ENCODE measurements around the gene FBLN2.

Gene FBLN2

GRCh38 chr3:13532085-13532484 lies 16.8 kb upstream of the FBLN2 start:
- no peak for DNase-seq (ENCODE audit: low spot score)

DNA sequence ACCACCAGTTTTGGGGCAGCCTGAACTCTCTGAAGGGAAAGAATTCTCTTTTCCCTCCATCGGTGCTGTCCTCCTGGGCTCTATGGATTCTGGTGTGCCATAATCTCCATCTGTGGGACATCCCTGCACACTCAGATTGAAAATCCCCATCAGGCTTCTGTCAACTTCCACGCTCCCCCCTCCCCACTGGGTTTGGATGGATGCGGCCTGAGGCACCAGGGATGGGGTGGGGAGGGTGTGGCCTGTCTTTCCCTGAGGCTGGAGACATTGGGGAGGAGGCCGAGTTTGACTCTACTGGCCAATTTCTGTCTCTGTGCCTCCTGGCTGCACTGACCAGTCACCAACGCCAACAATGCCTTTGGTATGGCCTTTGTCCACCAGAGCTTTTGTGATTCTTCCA lies 16.3 kb upstream of the FBLN2 start:
- no peak for DNase-seq (ENCODE audit: low spot score)

DNA sequence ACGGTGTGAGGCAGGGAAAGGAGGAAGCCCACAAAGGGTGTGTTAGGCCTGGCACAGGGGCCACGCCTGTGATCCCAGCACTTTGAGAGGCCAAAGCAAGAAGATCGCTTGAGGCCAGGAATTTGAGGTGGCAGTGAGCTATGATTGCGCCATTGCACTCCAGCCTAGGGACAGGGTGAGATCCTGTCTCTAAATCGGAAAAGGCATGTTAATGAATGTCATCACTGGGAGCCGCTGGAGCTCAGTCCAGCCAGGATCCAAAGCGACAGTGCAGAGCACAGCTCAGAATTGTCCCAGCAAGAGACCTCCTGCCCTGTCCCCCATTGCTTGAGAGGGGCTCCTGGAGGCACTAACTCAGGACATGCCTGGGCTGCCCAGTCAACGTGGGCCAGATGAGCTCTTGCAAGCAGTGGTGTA lies 15.0 kb upstream of the FBLN2 start:
- DNase-seq (ENCODE audit: low spot score): no peak

DNA sequence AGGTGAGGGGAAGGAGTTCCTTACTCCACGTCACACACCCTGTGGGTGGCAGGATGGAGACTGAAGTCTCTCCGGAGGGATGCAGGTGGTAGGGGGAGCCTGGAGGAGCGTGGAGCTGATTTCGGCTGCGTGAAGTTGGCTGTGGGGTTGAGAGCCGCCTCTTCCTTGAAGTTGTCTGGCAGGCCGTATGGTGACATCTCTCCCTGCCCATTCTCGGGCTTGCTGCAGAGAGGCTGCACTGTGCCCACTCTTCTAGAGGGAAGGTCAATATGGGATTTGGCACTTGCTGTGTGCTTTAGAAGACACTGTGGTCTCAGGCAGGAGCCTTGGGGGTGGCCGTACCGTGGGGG lies 13.4 kb upstream of the FBLN2 start:
- DNase-seq (ENCODE audit: low spot score): no peak

DNA sequence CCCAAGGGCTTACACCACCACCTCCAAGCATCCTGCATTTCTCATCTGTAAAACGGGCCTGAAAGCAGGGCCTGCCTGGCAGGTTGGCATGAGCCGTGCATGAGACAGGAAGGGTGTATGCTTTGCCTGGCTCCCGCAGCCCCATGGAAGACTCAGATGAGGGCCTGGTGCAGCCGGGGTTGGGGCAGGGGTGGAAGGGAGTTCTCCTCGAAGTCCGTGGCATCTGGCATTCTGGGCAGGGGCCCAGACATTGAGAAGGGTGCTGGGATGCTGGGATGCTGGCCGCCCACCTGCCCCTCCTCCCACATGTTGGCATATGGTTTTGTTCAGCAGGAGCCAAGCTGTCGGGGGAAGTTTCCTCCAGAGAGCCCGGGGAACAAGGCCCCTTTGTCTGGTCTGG lies 13.0 kb upstream of the FBLN2 start:
- no peak for DNase-seq (ENCODE audit: low spot score)

DNA sequence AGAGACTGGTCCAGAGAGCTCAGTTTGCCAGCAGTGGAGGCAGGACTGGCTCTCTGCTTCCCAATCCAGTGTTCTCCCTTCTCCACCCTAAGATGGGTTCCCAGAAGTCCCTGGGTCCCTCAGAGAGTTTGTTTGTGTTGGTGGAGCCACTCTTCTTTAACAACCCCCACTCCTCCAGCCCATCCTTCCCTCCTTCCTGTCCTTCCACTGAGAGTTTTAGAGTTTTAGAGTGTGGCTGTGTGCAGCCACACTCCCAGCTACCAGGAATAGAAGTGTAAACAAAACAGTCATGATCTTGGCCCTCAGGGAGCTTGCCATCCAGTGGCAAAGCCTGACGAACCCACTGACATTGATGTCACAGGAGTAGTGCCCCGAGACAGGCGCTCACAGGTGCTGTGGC lies 12.5 kb upstream of the FBLN2 start:
- no peak for DNase-seq (ENCODE audit: low spot score)

DNA sequence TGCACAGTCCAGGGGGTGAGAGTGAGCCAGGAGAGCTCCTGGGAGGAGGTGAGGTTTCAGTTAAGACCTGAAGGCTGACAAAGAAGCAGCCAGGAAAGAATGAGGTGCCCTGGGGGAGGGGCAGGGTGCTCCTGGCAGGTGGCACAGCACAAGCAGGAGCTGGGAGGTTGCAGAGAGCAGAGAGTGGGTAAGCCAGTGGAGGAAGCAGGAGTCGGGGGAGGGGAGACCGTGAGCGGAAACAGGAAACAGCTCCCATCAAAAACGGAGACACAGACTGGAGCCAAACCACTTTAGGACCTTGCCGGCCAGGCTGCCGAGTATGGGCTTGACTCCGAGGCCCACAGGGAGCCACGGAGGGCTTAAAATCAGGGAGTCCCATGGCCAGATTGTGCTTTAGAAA lies 12.1 kb upstream of the FBLN2 start:
- no peak for DNase-seq (ENCODE audit: low spot score)

- no peak for DNase-seq (ENCODE audit: low spot score)
These were observed 11.5 kb upstream of the FBLN2 start for GRCh38 chr3:13537244-13537908.

DNA sequence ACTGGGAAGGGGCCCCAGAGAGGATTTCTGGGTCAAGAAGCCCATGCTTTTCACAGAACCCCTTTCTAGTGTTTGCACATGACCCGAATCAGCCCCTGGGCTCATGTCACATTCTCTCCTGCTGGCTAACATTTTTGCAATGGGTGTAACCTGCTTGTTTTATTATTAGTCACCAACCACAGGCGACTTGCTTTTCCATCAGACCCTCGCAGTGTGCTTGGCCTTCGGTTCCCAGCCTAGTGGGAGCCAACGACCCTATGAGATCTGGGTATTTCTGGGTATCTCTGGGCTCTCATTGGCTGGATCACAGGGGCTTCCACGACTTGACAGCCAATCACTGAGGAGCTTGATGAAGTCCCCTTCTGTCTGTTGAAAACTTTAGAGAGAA lies 11.0 kb upstream of the FBLN2 start:
- DNase-seq (ENCODE audit: low spot score): peak; percentile 90

- DNase-seq (ENCODE audit: low spot score): no peak
These were observed 10.2 kb upstream of the FBLN2 start for GRCh38 chr3:13538520-13539291.

- DNase-seq (ENCODE audit: low spot score): peak; percentile 44
These were observed 9.7 kb upstream of the FBLN2 start for GRCh38 chr3:13539292-13539638.

DNA sequence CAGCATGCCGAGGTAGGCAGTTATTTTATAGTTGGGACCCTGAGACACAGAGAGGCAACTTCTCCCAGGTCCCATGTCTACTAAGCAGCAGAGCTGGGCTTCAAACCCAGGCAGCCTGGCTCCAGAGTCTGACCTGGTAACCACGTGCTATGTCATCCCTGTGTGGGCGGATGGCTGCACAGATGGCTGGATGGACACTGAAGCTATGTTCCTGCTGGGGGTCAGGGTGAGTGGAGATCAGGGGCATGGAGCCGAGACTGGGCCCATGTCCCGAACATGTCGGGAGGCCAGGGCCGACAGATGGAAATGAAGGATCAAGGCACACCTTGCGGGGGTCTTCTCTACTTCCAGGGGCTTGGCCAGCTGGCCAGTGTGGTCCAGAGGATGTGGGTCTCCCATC lies 9.3 kb upstream of the FBLN2 start:
- no peak for DNase-seq (ENCODE audit: low spot score)

GRCh38 chr3:13540297-13540995 lies 8.5 kb upstream of the FBLN2 start:
- no peak for DNase-seq (ENCODE audit: low spot score)

- DNase-seq (ENCODE audit: low spot score): no peak
These were observed 7.2 kb upstream of the FBLN2 start for GRCh38 chr3:13541691-13542090.

- no peak for DNase-seq (ENCODE audit: low spot score)
These were observed 6.8 kb upstream of the FBLN2 start for GRCh38 chr3:13542142-13542541.

DNA sequence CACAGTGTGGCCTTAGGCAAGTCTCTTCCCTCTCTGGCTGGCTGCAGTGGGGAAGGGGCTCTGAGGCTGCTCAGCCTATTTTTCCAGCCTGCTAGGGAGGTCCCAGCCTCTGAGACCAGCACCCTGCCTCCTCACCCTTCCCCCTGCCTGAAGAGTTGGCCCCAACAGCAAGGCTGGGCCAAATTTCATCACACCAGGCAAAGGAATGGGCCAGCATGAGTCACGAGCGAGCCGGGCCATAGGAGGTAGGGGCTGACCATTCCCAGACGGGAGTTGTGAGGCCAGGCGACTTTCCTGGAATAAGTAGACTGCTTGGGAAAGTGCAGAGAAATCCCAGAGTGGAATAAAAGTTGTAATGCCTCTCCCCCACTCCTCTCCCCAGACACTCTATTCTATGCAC lies 5.7 kb upstream of the FBLN2 start:
- DNase-seq (ENCODE audit: low spot score): peak; percentile 93

DNA sequence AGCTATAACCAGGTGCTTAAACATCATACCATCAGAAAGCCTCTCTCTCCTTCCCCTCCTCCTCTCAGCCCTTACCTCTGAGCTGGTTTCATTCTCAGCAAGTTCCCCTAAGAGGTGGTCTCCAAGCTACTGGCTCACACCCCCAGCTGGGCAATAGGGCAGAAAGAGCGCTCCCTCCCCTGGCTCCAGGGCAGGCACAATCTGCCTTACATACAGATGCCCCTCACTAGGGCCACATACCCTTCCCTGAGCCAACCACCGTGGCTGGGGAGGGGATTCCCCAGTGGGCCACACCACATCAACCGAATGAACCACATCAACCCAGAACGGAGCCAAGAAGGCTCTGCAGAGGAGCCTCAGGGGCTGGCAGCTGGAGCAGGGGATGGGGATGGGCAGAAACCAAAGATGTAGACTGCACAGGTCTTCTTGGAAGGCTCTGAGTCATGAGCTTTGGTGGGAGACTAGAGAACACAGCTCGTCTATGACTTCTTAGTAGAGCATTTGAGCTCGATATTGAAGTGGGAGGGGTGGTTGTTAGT lies 4.6 kb upstream of the FBLN2 start:
- peak; percentile 83 for DNase-seq (ENCODE audit: low spot score)

DNA sequence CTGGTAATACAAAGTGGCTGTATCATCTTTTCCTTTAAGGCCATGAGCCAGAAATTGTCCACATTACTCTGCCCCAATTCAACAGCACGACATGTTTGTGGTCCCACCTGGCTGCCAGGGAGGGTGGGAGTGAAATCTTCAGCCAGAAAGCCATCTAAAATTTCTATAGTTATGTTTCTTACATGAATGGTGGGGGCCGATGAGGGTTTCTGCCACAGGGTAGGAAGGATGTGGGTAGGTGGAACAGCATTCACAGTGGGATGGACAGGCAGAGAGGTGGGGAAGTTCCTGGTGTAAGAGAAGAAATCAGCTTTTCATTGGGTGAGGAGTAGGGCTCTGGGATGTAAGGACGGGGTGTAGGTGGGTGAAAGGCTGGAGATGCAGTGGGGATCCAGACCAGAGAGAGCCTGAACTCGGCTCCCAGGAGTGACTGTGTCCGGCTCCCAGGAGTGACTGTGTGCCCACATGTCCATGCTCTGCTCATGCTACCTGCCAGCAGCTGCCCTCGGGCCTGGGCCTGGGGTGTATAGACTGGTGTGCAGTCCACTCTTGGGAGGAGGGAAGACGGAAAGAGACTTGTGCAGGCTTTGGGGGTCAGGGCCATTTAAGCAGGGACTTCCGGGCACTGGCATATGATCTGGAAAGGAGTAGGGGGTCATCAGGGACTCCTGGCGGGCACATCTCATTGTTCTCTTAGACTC lies 3.8 kb upstream of the FBLN2 start:
- DNase-seq (ENCODE audit: low spot score): no peak

GRCh38 chr3:13545952-13546454 lies 2.9 kb upstream of the FBLN2 start:
- DNase-seq (ENCODE audit: low spot score): no peak

DNA sequence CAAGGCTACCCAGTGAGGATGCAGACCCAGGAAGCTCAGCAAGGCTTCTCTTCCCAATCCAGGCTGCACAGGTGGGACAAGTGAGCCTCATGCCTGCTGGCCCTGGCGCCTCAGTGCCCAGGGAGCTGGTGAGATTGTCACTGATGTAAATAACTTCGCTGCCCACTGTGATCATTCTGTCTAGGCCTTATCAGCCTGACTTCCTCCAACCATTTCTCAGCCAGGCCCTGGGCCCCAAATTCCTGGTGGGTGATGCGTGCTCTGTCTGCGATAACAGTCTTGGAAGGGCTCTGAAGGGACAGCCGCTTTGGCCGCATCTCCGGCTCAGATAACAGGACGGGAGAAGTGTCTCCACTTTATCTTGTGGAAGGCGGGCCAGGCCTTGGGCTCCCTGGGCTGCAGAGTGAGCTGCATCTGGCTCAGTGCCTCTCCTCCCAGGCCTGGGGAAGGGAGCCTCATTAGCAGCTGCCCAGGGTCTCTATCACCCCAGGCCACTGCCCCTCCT lies 2.2 kb upstream of the FBLN2 start:
- DNase-seq (ENCODE audit: low spot score): no peak

GRCh38 chr3:13547591-13548371 lies 1.1 kb upstream of the FBLN2 start:
- DNase-seq (ENCODE audit: low spot score): no peak
